IPS-20b (cell line): ENCODE data around the gene MAN1A1.

Experiments used
- H3K27ac ChIP-seq: one replicate; pipeline ENCODE4 v1.5.1; 2013; ENCODE audit warnings: low read length
- H3K27me3 ChIP-seq: 2 replicates; pipeline ENCODE4 v1.6.1; 2013; ENCODE audit warnings: mild to moderate bottlenecking, low read length, inconsistent platforms; ENCODE audit not compliant: insufficient read depth
- H3K36me3 ChIP-seq: 2 replicates; pipeline ENCODE4 v1.6.1; 2013; ENCODE audit warnings: low read depth, mild to moderate bottlenecking, inconsistent platforms, low read length, moderate library complexity; ENCODE audit not compliant: insufficient read depth
- H3K4me1 ChIP-seq: 2 replicates; pipeline ENCODE4 v1.6.1; 2013; ENCODE audit warnings: mild to moderate bottlenecking, control low read depth, inconsistent platforms, low read length, moderate library complexity; ENCODE audit not compliant: insufficient read depth
- H3K4me3 ChIP-seq: 2 replicates; pipeline ENCODE4 v1.5.1; 2013; ENCODE audit warnings: mild to moderate bottlenecking, low read length, inconsistent platforms
- H3K9ac ChIP-seq: 2 replicates; pipeline ENCODE4 v1.6.1; 2013; ENCODE audit warnings: low read depth, mild to moderate bottlenecking, inconsistent platforms, low read length, moderate library complexity
- H3K9me3 ChIP-seq: 2 replicates; pipeline ENCODE4 v1.6.1; 2013; ENCODE audit warnings: mild to moderate bottlenecking, low read depth, low read length, inconsistent platforms; ENCODE audit not compliant: insufficient read depth

The MAN1A1 gene

DNA sequence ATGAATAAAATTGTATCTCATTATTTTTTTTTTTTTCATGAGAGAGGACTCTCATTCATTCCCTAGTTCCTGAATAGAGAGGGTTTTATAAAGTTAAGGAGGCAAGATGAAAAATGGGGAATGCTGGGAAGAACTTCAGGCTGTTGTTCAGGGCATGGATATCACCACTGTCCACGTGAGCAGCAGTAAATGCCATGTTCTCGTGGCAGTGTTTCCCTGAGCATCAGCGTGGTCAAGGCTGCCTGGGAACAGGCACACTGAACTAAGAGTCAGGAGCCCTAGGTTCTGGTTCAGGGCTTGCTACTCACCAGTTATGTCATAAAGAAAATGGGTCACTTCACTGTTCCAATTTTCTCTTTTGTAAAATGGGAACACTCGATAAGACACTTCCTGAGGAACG is 93.2 kb downstream of the MAN1A1 start:
- Histone ChIP-seq H3K27me3 (no peaks in the 10 kb centered on the region), H3K36me3 (no peaks in the 10 kb centered on the region), H3K9ac (no peak overlapping the region), H3K9me3 (no peaks in the 10 kb centered on the region), H3K4me1 (no peaks in the 10 kb centered on the region), H3K27ac (no peak overlapping the region), H3K4me3 (no peak overlapping the region)

DNA sequence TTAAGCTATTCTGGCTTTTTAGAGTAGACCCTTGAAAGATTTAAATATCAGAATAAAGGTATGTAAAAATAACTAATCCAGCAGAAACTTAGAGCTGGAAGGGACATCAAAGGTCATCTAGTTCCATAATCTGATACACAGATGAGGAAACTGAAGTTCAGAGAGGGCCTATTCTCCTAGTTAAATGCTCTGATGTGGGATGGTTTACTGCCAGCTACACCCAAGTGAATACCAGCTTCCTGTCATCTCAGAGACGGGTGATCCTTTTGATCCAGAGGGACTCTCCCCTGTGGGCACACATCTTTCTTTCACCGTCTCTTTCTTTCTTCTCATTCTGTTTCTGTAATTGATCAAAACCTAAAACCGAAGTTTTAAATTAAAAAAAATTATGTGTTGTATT is 94.1 kb downstream of the MAN1A1 start:
- Histone ChIP-seq H3K36me3 (no peaks in the 10 kb centered on the region), H3K4me3 (no peak overlapping the region), H3K27me3 (no peaks in the 10 kb centered on the region), H3K27ac (no peak overlapping the region), H3K9ac (no peak overlapping the region), H3K9me3 (no peaks in the 10 kb centered on the region), H3K4me1 (no peaks in the 10 kb centered on the region)

DNA sequence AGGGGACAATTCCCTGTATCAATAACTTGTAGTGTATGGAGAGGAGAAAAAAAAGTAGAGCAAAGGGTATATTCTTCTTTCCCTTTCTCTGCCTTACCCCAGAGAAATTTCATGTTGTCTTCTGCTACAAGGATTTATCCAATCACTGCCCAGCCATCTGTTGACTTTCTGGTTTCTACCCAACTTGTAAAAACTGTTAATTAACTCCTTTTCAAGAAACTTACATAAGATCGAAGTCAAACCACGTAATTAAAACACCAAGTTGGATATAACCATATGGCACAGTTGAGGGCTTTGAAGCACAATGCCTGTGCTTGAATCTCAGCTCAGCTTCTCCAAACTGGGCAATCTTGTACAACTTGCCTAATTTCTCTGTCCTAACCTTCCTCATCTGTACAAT is 99.5 kb downstream of the MAN1A1 start:
- no peaks in the 10 kb centered on the region for H3K36me3 ChIP-seq
- H3K27ac ChIP-seq: no peak overlapping the region
- H3K9ac ChIP-seq: no peak overlapping the region
- H3K9me3 ChIP-seq: no peaks in the 10 kb centered on the region
- no peaks in the 10 kb centered on the region for H3K4me1 ChIP-seq
- no peaks in the 10 kb centered on the region for H3K27me3 ChIP-seq
- H3K4me3 ChIP-seq: no peak overlapping the region

DNA sequence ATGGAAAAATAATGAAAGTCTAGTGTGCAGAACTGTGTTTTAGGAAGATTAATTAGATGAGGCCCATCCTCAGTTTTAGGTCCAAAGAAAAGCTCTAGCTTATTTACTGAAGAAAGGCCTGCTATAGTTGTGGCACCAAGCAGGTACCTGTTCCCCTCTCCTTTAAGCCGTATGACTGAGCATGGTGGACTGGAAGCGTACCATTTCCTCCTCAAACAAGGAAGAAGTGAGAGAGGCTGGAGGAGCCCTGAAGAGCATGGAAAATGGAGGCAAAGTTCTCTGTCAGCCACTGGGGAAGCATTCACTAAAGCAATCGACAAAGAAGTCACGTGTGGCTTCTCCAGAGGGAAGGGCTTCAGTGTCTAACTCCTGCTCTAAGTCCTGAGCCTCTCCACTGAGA is 100.2 kb downstream of the MAN1A1 start:
- Histone ChIP-seq H3K9ac (no peak overlapping the region), H3K36me3 (no peaks in the 10 kb centered on the region), H3K27ac (no peak overlapping the region), H3K4me3 (no peak overlapping the region), H3K9me3 (no peaks in the 10 kb centered on the region), H3K4me1 (no peaks in the 10 kb centered on the region), H3K27me3 (no peaks in the 10 kb centered on the region)

DNA sequence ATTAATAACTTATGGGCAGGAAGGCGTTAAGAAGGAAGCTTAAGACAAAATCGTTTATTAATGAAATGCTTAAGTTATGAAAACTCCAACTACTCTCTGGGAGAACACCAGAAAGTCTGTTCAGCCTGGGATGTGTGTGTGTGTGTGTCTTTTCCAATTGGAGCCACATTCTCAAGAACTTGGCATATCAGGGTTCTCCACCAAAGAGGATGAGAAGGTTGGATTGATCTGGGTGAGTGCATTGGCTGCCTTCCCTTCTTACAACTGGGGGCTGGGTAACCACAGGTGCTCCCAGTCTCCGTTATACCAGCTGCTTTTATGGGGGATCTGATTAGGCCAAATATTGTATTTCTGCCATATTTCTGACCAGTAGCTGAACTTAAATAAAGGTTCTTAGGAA is 102.1 kb downstream of the MAN1A1 start:
- Histone ChIP-seq H3K4me1 (no peaks in the 10 kb centered on the region), H3K9me3 (no peaks in the 10 kb centered on the region), H3K27ac (no peak overlapping the region), H3K36me3 (no peaks in the 10 kb centered on the region), H3K9ac (no peak overlapping the region), H3K27me3 (no peaks in the 10 kb centered on the region), H3K4me3 (no peak overlapping the region)

DNA sequence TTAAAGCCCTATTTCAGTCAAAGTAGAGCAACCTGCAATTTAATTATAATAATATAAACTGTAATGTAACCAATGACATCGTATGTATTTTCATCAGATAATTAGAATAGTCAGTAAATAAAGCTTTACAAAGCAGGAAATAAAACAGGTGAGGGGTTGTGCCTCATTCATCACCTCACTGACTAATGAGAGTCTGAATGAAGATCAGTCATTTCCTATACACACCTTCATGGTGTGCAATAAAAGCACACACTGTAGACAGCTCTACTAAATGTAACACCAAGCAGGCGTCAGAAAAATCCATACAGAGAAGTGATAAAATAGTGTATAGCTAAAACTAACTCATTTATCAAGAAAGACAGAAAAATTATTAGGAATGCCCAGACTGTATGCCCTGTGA is 105.9 kb downstream of the MAN1A1 start:
- H3K9me3 ChIP-seq: no peaks in the 10 kb centered on the region
- no peak overlapping the region for H3K27ac ChIP-seq
- no peak overlapping the region for H3K4me3 ChIP-seq
- H3K4me1 ChIP-seq: peaks cover 20% of the 10 kb centered on the region
- no peaks in the 10 kb centered on the region for H3K36me3 ChIP-seq
- no peaks in the 10 kb centered on the region for H3K27me3 ChIP-seq
- no peak overlapping the region for H3K9ac ChIP-seq

DNA sequence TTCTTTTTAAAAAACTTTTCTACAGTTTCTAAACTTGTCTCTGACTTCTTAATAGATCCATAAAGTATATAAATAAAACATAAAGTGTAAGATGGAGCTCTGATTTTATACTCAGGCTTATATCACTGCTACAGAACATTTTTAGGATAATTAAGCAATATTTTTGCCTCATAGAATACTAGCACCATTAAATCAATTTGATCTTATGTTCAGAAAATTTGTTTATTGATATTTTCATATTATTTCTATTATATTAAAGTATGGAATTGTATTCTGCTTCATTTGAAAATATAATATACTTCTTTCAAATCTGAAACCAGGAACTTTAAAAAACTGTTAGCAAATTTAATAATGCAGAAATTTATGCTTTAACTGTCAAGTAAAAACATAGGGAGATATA is 106.5 kb downstream of the MAN1A1 start:
- H3K4me1 ChIP-seq: peaks cover 20% of the 10 kb centered on the region
- H3K9me3 ChIP-seq: no peaks in the 10 kb centered on the region
- no peaks in the 10 kb centered on the region for H3K36me3 ChIP-seq

DNA sequence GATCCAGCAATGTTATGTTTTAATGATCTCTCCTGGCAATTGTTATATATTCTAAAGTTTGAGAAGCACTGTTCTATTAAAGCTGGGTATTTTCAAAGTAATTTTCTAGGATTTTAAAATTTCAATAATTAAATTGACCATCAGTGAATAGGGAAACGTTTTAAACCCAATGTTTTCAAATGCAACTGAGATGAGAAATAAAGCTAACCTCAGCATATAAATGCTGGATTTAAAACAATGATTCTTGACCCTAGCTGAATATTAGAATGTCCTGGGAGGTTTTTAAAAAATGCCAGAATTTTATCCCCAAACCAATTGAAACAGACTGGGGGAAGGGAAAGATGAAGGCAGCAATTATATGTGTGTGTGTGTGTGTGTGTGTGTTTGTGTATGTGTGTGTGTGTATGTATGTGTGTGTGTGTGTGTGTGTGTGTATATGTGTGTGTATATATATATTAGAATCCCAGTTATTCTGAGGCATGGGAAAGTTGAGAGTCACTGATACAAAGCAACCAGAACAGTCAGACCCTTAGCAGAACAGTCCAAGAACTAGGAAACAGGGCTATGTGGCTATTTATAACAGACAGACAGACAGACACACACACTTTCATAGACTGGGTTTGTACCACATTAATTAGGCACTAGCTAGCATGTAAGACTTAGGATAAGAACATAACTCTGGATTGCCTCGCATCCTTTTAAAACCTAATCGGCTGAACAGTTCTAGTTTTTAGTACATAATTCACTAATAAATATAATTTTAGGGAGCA is 107.8 kb downstream of the MAN1A1 start:
- no peak overlapping the region for H3K4me3 ChIP-seq
- no peaks in the 10 kb centered on the region for H3K36me3 ChIP-seq
- no peak overlapping the region; the same call in 1 of the 2 replicates for H3K9ac ChIP-seq
- no peak overlapping the region for H3K27ac ChIP-seq
- H3K4me1 ChIP-seq: peaks cover 20% of the 10 kb centered on the region
- H3K27me3 ChIP-seq: no peaks in the 10 kb centered on the region
- no peaks in the 10 kb centered on the region for H3K9me3 ChIP-seq

More for the DNA sequence above, 106.5 kb downstream of the MAN1A1 start:
- Histone ChIP-seq H3K4me3 (no peak overlapping the region), H3K27me3 (no peaks in the 10 kb centered on the region), H3K9ac (no peak overlapping the region), H3K27ac (no peak overlapping the region)

DNA sequence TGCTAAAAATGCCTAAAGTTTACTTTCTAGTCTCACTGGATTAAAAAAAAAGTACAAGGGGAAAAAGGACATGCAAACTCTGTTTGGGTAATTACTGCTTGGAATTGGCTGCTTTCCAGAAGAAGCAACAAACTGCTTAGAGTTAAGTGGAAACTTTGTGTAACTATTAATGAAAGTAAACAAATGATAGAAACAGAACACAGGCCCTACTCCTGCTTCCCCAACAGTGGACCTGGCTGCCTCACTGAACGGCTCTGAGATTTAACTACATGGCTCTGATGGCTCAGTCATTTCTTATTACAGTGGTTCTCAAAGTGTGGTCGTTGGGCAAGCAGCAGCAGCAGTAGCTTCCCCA is 108.5 kb downstream of the MAN1A1 start:
- no peaks in the 10 kb centered on the region for H3K27me3 ChIP-seq
- H3K9me3 ChIP-seq: no peaks in the 10 kb centered on the region
- H3K27ac ChIP-seq: peak overlapping the region; percentile 11
- H3K36me3 ChIP-seq: no peaks in the 10 kb centered on the region
- H3K9ac ChIP-seq: no peak overlapping the region; the same call in 1 of the 2 replicates
- no peak overlapping the region for H3K4me3 ChIP-seq
- peaks cover 20% of the 10 kb centered on the region for H3K4me1 ChIP-seq

DNA sequence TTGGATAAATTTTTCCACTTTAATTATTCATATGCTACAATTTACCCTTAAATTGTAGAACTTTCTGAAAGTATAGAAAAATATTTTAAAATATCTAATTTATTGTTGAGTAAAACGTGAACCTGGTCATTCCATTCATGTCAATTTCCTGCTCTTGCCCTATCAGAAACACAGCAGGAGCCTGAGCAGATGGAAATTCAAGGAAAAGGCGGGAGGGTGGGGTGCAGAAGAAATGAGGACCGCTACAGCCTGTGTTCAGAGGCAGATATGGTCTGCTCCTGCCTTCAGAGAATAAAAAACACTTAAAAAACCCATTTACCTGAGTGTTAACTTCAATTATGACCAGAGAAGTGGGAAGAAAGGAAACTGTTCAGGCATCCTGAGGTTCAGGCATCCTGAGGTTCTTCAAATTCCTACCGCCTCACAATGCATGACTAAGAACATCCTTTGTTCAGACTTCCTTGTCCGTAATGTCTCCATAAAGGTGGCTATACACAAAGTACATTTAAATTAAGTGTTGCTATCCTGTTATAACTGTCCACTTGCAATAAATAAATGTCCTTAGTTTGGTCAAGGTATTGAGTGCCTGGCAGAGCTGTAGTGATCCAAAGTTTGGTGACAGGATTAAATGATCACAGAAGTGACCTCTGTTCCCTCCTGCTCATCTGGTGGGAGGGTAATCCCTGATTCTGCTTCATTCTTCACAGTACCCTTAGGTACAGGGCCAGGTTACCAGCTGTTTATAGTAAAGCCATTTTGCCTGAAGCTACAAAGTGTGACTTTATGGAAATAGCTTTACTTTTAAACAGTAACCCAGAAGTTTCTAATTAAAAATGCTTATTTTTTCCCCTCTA is 109.1 kb downstream of the MAN1A1 start:
- Histone ChIP-seq H3K27me3 (no peaks in the 10 kb centered on the region), H3K27ac (peak overlapping the region; percentile 11), H3K4me3 (no peak overlapping the region), H3K36me3 (no peaks in the 10 kb centered on the region), H3K9me3 (no peaks in the 10 kb centered on the region), H3K4me1 (peaks cover 20% of the 10 kb centered on the region), H3K9ac (no peak overlapping the region; the same call in 1 of the 2 replicates)

DNA sequence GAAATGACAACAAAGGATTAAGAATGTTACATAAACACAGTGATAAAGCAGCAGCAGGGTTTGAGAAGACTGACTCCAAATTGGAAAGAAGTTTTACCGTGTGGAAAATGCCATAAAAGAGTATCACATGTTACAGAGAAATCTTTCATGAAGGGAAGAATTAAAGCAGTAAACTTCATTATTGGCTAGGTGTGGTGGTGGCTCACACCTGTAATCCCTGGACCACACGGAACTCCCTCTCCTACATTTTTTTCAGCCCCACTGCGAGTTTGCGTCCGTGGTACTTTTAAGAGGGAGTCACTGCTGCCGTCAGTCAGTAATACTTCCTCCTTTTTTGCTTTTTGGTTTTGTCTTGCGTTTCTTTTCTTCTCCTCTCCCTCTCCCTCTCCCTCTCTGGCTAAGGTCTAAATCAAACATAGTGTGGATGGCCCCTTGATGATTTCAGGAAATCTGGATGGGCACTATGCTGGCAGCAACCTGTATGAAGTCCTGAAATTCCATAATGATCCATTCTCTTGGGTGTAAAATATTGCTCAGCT is 112.3 kb downstream of the MAN1A1 start:
- Histone ChIP-seq H3K27me3 (no peaks in the 10 kb centered on the region), H3K4me3 (no peak overlapping the region), H3K36me3 (no peaks in the 10 kb centered on the region), H3K9ac (no peak overlapping the region), H3K4me1 (peaks cover 20% of the 10 kb centered on the region), H3K9me3 (no peaks in the 10 kb centered on the region), H3K27ac (no peak overlapping the region)

DNA sequence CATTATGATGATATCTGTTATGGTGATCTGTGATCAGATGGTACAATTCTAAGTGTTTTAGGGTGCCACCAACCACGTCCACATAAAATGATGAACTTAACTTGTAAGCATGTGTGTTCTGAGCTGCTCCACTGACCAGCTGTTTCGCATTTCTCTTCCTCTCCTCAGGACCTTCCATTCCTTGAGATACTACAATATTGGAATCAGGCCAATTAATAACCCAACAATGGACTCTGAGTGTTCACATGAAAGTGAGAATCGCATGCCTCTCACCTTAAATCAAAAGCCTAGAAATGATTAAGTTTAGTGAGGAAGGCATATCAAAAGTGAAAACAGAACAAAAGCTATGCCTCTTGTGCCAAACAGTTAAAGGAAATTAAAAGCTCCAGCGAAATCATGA is 114.6 kb downstream of the MAN1A1 start:
- Histone ChIP-seq H3K36me3 (no peaks in the 10 kb centered on the region), H3K9me3 (no peaks in the 10 kb centered on the region), H3K4me3 (no peak overlapping the region), H3K4me1 (peaks cover 4% of the 10 kb centered on the region), H3K27ac (no peak overlapping the region), H3K9ac (no peak overlapping the region), H3K27me3 (no peaks in the 10 kb centered on the region)
